Neuronal stem cell (in vitro differentiated cells): ENCODE measurements around the gene TDP1.

Experiments
- DNase-seq: peaks from one replicate; pipeline ENCODE4 v3.0.0-alpha.2; 2013; ENCODE audit warnings: low spot score
- H2AFZ ChIP-seq: one replicate; pipeline ENCODE4 v1.6.1; 2013; ENCODE audit warnings: mild to moderate bottlenecking, low read length, inconsistent platforms
- H2AK5ac ChIP-seq: 2 replicates; pipeline ENCODE4 v1.6.1; 2013; ENCODE audit warnings: low read depth, mild to moderate bottlenecking, inconsistent platforms, low read length, moderate library complexity, mixed read lengths
- H2BK120ac ChIP-seq: 2 replicates; pipeline ENCODE4 v1.6.1; 2013; ENCODE audit warnings: low read depth, mild to moderate bottlenecking, inconsistent platforms, low read length, moderate library complexity, mixed read lengths
- H2BK12ac ChIP-seq: one replicate; pipeline ENCODE4 v1.6.1; 2013; ENCODE audit warnings: low read length, inconsistent platforms
- H2BK15ac ChIP-seq: 2 replicates; pipeline ENCODE4 v1.6.1; 2013; ENCODE audit warnings: mild to moderate bottlenecking, low read length, inconsistent platforms, mixed read lengths
- H2BK5ac ChIP-seq: one replicate; pipeline ENCODE4 v1.6.1; 2013; ENCODE audit warnings: inconsistent platforms, mild to moderate bottlenecking, low read length, moderate library complexity
- H3K14ac ChIP-seq: one replicate; pipeline ENCODE4 v1.6.1; 2013; ENCODE audit warnings: low read length, inconsistent platforms
- H3K18ac ChIP-seq: 2 replicates; pipeline ENCODE4 v1.6.1; 2013; ENCODE audit warnings: low read length, inconsistent platforms
- H3K23ac ChIP-seq: 2 replicates; pipeline ENCODE4 v1.6.1; 2013; ENCODE audit warnings: low read depth, mild to moderate bottlenecking, mixed read lengths, low read length, inconsistent platforms; ENCODE audit not compliant: poor library complexity
- H3K27ac ChIP-seq: replicated peaks from 3 replicates; pipeline ENCODE4 v1.5.1; 2013; ENCODE audit warnings: low read length, inconsistent platforms
- H3K27me3 ChIP-seq, 3 experiments: 2 replicates each; pipeline ENCODE4 v1.6.1; 2013; ENCODE audit warnings: low read length in 3 of 3, mild to moderate bottlenecking in 2 of 3, inconsistent platforms in 1 of 3, low read depth in 1 of 3, mixed read lengths in 1 of 3, moderate library complexity in 1 of 3; ENCODE audit not compliant: control insufficient read depth in 3 of 3, insufficient read depth in 3 of 3
- H3K36me3 ChIP-seq, 2 donors: replicated peaks in 1 of 2; 2 replicates each; pipeline ENCODE4 v1.6.1; 2013; ENCODE audit warnings: low read length in 2 of 2; ENCODE audit not compliant: control insufficient read depth in 2 of 2, insufficient read depth in 2 of 2
- H3K4ac ChIP-seq: 2 replicates; pipeline ENCODE4 v1.6.1; 2013; ENCODE audit warnings: inconsistent platforms, mild to moderate bottlenecking, low read length, moderate library complexity
- H3K4me1 ChIP-seq, 2 donors: 1 replicate in 1 of 2; 2 replicates in 1 of 2; pipeline ENCODE4 v1.6.1; 2013; ENCODE audit warnings: low read length in 2 of 2, low read depth in 1 of 2; ENCODE audit not compliant: control insufficient read depth in 2 of 2, insufficient read depth in 1 of 2
- H3K4me2 ChIP-seq: one replicate; pipeline ENCODE4 v1.6.1; 2013; ENCODE audit warnings: mild to moderate bottlenecking, low read length, inconsistent platforms; ENCODE audit not compliant: insufficient read depth, poor library complexity, severe bottlenecking
- H3K4me3 ChIP-seq, 2 donors: 2 replicates each; pipeline ENCODE4 v1.5.1; 2013; ENCODE audit warnings: low read length in 2 of 2, mild to moderate bottlenecking in 2 of 2, inconsistent platforms in 1 of 2, moderate library complexity in 1 of 2
- H3K79me1 ChIP-seq: one replicate; pipeline ENCODE4 v1.6.1; 2013; ENCODE audit warnings: low read depth, mild to moderate bottlenecking, inconsistent platforms, low read length, moderate library complexity
- H3K9ac ChIP-seq: one replicate; pipeline ENCODE4 v1.6.1; 2013; ENCODE audit warnings: mild to moderate bottlenecking, low read depth, low read length, inconsistent platforms; ENCODE audit not compliant: poor library complexity
- H3K9me3 ChIP-seq, 2 donors: replicated peaks in 1 of 2; 2 replicates each; pipeline versions ENCODE3 to v1.6.1; 2013; ENCODE audit warnings: low read length in 2 of 2, mild to moderate bottlenecking in 2 of 2, inconsistent platforms in 1 of 2, low read depth in 1 of 2, mixed read lengths in 1 of 2, moderate library complexity in 1 of 2; ENCODE audit not compliant: control insufficient read depth in 2 of 2, insufficient read depth in 1 of 2
- H4K8ac ChIP-seq: one replicate; pipeline ENCODE4 v1.6.1; 2013; ENCODE audit warnings: low read depth, mild to moderate bottlenecking, inconsistent platforms, low read length, moderate library complexity
- H4K91ac ChIP-seq: one replicate; pipeline ENCODE4 v1.6.1; 2013; ENCODE audit warnings: low read length, low read depth, mild to moderate bottlenecking, inconsistent platforms; ENCODE audit not compliant: poor library complexity
- WGBS, 2 donors: extraction: QIAGEN DNeasy Blood & Tissue Kit; methylation state at CpG; one replicate each; pipeline ENCODE4 v1.1.7; 2013; ENCODE audit warnings: missing lambda C conversion rate in 2 of 2, mixed read lengths in 1 of 2; ENCODE audit not compliant: insufficient read length in 2 of 2, insufficient replicate concordance in 1 of 2; ENCODE audit errors: extremely low coverage in 2 of 2; 5-methylcytosine and 5-hydroxymethylcytosine counted together

TDP1 gene

DNA sequence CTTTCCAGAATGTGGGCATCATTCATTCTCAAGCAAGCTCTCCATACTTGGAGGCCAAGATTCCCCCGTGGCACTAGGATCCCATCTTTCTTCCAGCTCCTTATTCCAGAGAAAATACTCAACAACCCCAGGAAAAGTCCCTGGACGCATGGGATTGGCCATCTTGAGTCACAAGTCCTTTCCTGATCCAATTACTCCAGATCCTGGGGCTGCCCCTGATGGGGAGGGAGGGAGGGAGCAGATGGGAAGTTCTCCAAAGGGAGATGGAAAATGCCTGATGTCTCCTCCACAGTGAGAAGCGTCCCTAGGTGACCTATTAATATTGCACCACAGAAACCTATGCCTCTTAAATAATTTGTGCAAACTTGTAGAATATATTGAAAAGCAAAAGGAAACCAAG lies 93.7 kb downstream of the TDP1 start:
- Histone ChIP-seq H3K4me3 (no peak overlapping the region), H3K9ac (no peak overlapping the region), H2BK5ac (no peak overlapping the region), H2AFZ (no peak overlapping the region), H3K23ac (no peak overlapping the region), H2BK15ac (no peak overlapping the region), H3K27me3 (no peaks in the 10 kb centered on the region), H3K27ac (no peak overlapping the region), H3K4me1 (peaks cover 0 to 2% of the 10 kb centered on the region in 2 donors), H3K4ac (no peak overlapping the region), H4K8ac (no peak overlapping the region), H2BK120ac (no peak overlapping the region), H3K18ac (no peak overlapping the region), H3K9me3 (no peaks in the 10 kb centered on the region), H3K36me3 (peaks cover 3 to 14% of the 10 kb centered on the region in 2 donors), H4K91ac (no peak overlapping the region), H3K4me2 (no peak overlapping the region), H2AK5ac (no peak overlapping the region), H3K79me1 (no peaks in the 10 kb centered on the region), H3K14ac (no peak overlapping the region), H2BK12ac (no peak overlapping the region)
- no peak for DNase-seq
- no CpG with 5 or more reads among the region's 3 CpGs for WGBS, 2 donors

DNA sequence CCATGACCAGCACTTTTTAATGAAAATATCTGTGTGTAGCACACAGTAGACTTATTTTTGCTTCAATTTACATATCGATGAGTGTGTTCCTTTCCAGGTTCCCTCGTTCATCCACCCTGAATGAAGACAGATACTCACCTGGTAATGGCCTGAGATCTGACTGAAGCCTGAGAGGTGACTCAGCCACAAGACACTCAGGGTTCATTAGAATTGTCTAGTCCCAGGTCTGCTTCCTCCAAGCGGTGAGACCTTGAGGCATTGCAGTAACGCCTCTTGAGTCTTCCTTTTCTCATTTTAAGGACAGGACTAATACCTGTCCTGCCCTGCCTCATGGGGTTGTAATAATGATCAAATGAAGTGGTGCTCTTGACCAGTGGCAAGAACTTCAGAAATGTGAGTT lies 94.5 kb downstream of the TDP1 start:
- Histone ChIP-seq H2AFZ (no peak overlapping the region), H3K4ac (no peak overlapping the region), H3K4me3 (no peak overlapping the region), H3K4me2 (no peak overlapping the region), H3K36me3 (peaks cover 0 to 5% of the 10 kb centered on the region in 2 donors), H4K91ac (no peak overlapping the region), H2BK120ac (no peak overlapping the region), H3K18ac (no peak overlapping the region), H2BK5ac (no peak overlapping the region), H3K23ac (no peak overlapping the region), H4K8ac (no peak overlapping the region), H2BK12ac (no peak overlapping the region), H3K9ac (no peak overlapping the region), H3K4me1 (peaks cover 0 to 2% of the 10 kb centered on the region in 2 donors), H3K9me3 (no peaks in the 10 kb centered on the region), H2BK15ac (no peak overlapping the region), H3K14ac (no peak overlapping the region), H3K79me1 (no peaks in the 10 kb centered on the region), H3K27me3 (peaks cover 0 to 3% (median 0%) of the 10 kb centered on the region in 3 experiments), H3K27ac (no peak overlapping the region), H2AK5ac (no peak overlapping the region)
- no CpG with 5 or more reads among the region's 4 CpGs for whole genome bisulfite sequencing, 2 donors
- DNase-seq, result no peak

DNA sequence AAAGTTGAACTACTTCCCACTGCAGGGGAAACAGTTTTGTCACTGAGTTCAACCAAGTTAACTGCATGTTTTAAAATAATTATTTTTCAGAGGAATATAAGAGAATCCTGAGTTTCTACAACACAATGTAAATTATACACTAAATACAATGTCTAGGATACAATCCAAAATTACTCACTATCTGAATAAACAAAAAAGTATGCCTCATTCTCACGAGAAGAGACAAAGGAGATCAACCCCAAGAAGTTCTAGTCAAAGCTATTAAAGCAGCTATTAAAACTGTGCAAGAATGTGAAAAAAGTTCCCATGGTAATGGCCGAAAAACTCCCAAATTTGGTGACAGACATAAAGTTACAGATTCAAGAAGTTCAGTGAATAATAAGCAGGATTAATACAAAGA lies 97.3 kb downstream of the TDP1 start:
- Histone ChIP-seq H3K27ac (no peak overlapping the region), H3K23ac (no peak overlapping the region), H2AFZ (no peak overlapping the region), H3K4me1 (peaks cover 0 to 2% of the 10 kb centered on the region in 2 donors), H3K4me2 (no peak overlapping the region), H3K27me3 (peaks cover 0 to 19% (median 0%) of the 10 kb centered on the region in 3 experiments), H3K79me1 (no peaks in the 10 kb centered on the region), H2AK5ac (no peak overlapping the region), H3K9ac (no peak overlapping the region), H4K91ac (no peak overlapping the region), H4K8ac (no peak overlapping the region), H3K4me3 (no peak overlapping the region), H3K14ac (no peak overlapping the region), H2BK5ac (no peak overlapping the region), H3K9me3 (no peaks in the 10 kb centered on the region), H2BK120ac (no peak overlapping the region), H3K18ac (no peak overlapping the region), H2BK15ac (no peak overlapping the region), H2BK12ac (no peak overlapping the region), H3K4ac (no peak overlapping the region), H3K36me3 (no peaks in the 10 kb centered on the region)
- WGBS, 2 donors, result no CpG with 5 or more reads among the region's 2 CpGs
- DNase-seq, result no peak

DNA sequence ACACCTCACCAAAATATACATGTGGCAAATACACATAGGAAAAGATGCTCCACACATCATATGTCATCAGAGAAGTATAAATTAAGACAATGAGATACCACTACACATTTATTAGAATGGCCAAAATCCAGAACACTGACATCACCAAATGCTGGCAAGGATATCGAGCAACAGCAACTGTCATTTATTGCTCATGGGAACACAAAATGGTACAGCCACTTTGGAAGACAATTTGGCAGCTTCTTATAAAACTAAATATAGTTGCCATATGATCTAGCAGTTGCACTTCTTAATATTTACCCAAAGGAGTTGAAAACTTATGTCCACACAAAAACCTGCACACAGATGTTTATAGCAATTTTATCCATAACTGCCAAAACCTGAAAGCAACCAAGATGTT lies 99.1 kb downstream of the TDP1 start:
- H3K27me3 ChIP-seq, result peaks cover 0 to 36% (median 4%) of the 10 kb centered on the region in 3 experiments
- no peaks in the 10 kb centered on the region for H3K36me3 ChIP-seq
- H3K9me3 ChIP-seq, result peaks cover 2 to 13% of the 10 kb centered on the region in 2 donors
- no peak overlapping the region for H4K91ac ChIP-seq
- H3K4me1 ChIP-seq, result no peaks in the 10 kb centered on the region
- H2AK5ac ChIP-seq, result no peak overlapping the region
- no peak overlapping the region for H2BK5ac ChIP-seq
- no peak overlapping the region for H3K14ac ChIP-seq
- H3K4me3 ChIP-seq, result no peak overlapping the region
- DNase-seq, result no peak
- H2BK15ac ChIP-seq, result no peak overlapping the region
- no peak overlapping the region for H2BK120ac ChIP-seq
- H3K9ac ChIP-seq, result no peak overlapping the region
- no peaks in the 10 kb centered on the region for H3K79me1 ChIP-seq
- H3K27ac ChIP-seq, result no peak overlapping the region
- H2BK12ac ChIP-seq, result no peak overlapping the region
- no peak overlapping the region for H3K4me2 ChIP-seq
- H3K18ac ChIP-seq, result no peak overlapping the region
- no peak overlapping the region for H4K8ac ChIP-seq
- no peak overlapping the region for H3K4ac ChIP-seq
- WGBS, 2 donors, result no CpG with 5 or more reads among the region's 1 CpG
- H3K23ac ChIP-seq, result no peak overlapping the region
- no peak overlapping the region for H2AFZ ChIP-seq
